ENCODE results near the gene SH3BP1.

SH3BP1 gene

GRCh38 chr22:37703906-37704305, 64.4 kb downstream of the SH3BP1 start:
- DNase-seq (ENCODE audit: low read depth): peak; percentile 47
- TF ChIP-seq CTCF (IDR thresholded peaks at IDR 0.05; ENCODE audit: insufficient read depth, low read depth, low read length, missing control alignments): no peak
- H3K4me3 ChIP-seq (ENCODE audit: low read length): no peak overlapping the region

- TF ChIP-seq CTCF (IDR thresholded peaks at IDR 0.05; ENCODE audit: insufficient read depth, low read depth, low read length, missing control alignments): no peak
- no peak for DNase-seq (ENCODE audit: low read depth)
- no peak overlapping the region for H3K4me3 ChIP-seq (ENCODE audit: low read length)
Observed at GRCh38 chr22:37704645-37705044, 65.2 kb downstream of the SH3BP1 start.

- no peak overlapping the region for H3K4me3 ChIP-seq (ENCODE audit: low read length)
- TF ChIP-seq CTCF (IDR thresholded peaks at IDR 0.05; ENCODE audit: insufficient read depth, low read depth, low read length, missing control alignments): no peak
- DNase-seq (ENCODE audit: low read depth): no peak
Observed at GRCh38 chr22:37705205-37705604, 65.7 kb downstream of the SH3BP1 start.

Data from epithelial cell of esophagus (primary cell).